Middle frontal gyrus (tissue), 1 donor: ENCODE results near the gene GCN1.

Experiments used
- DNase-seq: peaks from one replicate; pipeline ENCODE4 v3.0.0-alpha.2; 2015; ENCODE audit warnings: low spot score; ENCODE audit errors: extremely low spot score

Gene GCN1

DNA sequence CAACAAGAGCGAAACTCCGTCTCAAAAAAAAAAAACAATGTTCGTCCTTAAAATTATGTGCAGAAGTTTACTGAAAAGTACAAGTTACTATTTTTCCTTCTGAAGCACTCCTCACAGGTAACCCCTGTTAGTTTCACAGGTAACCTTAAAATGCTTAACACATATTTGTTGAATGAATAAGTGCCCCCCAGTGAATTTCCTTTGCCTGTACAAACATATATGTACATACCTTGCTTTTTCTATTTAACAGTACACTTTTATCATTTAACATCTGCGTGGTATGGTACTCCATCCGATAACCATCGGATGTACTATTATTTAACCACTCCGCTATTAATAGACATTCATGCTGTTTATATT is 76.6 kb downstream of the GCN1 start:
- DNase-seq, result no peak

DNA sequence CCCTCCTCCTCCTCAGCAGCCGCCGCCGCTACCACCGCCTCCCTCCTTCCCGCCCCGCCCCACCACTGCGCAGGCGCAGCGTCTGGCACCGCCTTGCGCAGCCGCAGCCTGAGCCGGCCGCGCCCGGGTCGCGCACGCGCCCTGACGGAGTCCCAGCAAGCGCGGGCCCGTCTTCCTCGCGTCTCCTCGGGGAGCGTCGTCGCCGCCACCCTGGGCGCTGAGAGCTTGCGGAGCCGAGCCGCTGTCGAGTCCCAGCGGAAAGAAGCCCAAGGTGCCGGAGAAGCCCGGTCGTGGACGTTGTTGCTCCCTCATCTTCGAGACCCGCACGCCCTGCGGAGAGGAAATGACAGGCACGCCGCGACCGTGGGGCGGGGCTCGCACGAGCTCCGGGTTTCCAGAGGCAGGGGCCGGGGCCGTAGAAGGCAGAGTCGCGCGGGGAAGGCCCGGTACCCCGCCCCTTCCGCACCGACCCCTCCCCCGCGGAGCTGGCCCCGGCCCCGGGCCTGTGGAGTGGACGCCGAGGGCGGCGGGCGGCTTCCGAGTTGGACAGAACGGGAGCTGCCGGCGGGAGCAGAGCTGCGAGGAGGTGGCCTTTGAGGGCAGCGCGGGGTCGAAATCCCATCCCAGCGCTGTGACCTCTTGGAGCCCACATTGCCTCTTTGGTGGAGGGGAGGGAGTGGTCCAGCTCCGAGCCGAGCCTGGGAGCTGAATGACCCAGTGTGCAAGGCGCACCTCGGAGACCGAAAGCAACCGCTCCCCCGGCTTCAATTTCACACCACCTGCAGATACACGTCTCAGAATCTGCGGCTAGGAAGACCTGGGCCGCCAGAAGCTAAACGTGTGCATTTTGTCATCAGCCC is 77.5 kb downstream of the GCN1 start:
- peak; percentile 76 for DNase-seq

DNA sequence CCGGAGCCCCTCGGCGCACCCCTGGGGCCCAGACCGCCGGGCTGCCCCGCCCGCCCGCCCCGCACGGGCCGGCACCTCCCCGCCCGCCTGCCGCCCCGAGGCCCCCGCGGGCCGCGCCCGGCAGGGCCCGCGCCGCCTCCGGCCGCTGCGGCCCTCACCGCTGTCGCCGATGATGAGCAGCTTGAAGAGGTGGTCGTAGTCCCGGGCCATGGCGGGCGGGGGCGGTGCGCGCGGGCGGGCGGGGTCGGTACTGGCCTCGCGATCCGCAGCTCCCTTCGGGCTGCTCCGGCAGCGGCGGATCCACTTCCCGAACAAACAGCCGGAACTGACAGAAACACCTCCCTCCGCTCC is 78.1 kb downstream of the GCN1 start, which contains the start of gene RAB35:
Gene RAB35 (minus strand): TSS at position 313 of the 351 bp plus-strand sequence. CDS start 103 bp downstream, at position 210.
- no peak for DNase-seq

DNA sequence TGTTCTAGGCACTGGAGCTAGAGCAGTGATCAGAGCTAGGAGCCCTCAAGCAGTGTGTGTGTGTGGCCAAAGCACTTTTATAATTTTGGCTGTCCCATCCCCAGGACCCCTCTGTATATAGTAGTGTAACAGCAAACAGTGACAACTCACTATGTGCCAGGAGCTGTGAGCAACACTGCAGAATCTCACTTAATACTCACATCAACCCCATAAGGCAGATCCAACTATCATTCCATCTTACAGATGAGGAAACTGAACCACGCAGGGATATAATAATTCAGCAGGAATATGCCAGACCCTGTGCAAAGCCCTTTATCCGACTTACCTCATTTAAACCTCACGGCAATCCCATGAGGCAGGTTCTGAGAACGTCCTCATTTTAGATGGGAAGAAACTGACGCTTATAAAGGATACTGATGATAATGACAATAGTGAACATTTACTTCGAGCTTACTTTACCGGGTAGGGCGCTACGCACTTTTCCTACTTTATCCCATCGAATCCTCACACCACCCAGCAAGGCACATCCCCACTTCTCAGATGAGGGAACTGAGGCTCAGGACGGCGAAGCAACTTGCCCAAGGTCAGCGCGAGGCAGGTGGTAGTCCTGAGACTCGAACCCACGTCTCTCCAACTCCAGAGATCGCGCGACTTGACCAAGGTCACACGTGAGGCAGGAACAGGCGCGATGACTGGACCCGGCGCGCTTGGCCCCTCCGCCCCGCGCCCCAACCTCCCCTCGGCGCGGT is 78.6 kb downstream of the GCN1 start:
- no peak for DNase-seq

DNA sequence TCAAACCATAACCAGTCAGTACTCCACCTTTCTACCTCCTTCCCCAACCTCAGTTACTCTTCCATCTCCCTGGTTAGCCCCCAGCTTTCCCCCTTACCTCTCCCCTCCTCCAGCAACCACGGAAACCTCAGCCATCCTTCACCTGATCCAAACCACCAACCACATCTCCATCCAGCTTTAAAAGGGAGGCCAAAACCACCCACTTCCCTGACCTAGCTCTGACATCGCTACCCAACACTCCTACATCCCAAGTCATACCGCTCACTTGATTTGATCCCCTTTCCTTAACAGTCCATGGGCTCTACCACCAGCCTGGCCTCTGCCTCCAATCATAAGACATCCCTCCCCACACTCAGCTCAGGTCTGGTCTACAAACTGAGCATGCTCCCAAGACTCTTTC is 79.4 kb downstream of the GCN1 start:
- no peak for DNase-seq

DNA sequence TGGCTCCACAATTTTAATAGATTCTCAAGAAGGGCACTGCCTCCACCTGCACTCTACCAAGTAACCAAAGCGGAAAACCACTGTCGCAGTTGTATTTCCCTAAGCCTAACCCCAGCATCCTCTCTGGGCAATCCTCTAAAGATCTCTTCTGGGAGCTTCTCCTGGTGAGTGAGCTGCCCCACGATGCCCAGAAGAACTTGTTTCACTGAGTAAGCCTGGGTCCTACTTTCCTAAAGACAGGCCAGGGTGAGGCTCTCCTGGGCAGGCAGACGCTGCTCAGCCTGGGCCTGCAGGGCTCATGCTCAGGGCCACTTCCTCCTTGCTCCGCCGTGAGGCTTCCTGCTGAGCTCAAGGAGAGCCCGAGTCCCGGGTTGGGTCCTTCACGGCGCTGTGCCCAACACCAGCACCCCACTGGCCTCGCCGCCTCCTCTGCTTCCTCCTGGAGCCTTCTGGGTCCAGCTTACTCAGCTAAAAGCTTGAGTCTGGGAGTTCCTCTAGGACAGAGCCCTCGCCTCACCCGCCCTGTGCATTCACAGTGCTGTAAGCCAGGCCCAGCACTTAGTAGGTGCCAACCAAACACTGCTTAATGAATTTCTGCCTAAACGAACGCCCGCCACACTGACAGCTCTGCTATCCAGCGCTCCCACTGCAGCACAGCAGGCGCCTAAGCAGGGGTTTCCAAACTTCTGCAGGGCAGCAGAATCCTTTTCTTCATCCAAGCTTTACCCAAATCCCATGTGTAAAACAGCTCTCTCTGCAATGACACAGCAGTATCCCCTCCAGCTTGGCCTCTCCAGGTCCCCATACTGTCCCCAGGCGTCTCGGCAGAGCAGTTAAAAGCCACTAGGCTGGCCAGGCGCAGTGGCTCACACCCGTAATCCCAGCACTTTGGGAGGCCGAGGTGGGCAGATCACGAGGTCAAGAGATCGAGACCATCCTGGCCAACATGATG is 83.7 kb downstream of the GCN1 start:
- no peak for DNase-seq

DNA sequence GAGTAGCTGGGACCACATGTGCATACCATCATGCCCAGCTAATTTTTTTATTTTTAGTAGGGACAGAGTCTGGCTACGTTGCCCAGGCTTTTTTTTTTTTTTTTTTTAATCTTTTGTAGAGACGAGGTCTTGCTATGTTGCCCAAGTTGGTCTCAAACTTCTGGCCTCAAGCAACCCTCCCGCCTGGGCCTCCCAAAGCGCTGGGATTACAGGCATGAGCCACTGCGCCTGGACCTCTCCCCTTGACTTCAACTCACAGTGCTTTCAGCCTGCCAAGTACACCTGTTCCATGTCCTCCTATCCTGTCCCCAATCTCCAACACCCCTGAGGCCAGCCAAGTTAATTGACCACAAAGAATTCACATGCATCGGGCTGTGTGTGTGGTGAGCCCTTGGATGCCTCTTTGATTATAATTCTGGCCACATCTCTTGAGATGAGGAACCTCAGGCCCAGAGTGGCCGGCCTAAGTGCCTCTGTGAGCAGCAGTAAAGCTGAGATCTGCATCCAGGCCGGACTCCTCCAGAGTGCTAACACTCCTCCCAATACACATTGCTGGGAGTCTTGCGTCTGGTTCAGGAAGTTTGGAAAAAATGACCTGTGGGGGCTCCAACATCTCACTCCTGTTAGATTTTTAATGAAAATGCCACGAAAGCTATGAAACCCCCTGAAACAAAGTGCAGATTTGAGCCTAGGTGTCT is 84.8 kb downstream of the GCN1 start:
- DNase-seq, result no peak

DNA sequence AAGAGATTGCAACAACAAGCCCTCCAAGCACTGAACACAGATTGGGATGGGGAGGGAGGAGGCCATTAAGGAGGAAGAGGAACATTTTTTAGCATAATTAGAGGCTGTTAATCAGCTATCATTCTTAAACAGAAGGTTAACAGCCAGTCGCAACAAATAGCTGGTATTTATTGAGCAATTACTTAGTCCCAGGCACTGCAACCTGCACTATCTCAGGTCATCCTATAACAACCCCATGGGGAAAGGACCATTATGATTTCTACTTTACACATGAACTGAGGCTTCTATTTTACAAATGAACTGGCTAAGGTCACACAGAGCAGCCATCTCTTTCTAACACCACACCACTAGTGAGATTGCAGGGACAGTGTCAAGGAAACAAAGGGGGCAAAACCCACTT is 88.4 kb downstream of the GCN1 start:
- DNase-seq, result no peak

DNA sequence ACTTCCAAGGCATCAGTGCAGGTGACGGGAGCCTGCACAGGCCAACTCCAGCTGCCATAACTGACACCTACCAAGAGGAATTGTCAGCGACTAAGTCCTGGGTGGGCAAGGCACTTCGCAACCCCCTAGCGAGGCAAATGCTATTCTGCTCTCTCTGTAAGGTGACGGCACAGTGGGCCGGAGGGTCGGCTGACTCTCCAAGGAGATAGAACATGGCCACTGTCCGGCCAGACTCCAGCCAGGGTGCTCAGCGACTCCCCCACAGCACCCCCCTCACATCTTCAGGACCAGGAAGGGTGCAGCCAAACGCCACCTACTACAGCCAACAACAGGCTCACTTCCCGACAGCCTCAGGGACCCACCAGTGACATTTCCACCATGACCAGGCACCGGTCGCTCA is 91.1 kb downstream of the GCN1 start:
- DNase-seq, result no peak

DNA sequence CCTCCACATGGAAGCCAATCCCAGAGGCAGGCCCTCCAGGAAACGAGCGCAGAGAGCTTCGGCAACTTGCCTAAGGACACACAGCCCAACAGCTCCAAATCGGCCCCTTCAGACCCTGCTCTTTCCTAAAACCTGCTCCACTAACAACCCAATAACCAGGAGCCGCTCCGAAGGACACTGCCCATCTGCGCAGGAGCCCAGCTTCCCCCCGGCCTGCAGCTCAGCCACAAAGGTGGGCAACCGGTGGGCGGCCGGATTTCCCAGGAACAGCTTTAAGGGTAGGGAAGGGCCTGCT is 91.5 kb downstream of the GCN1 start:
- no peak for DNase-seq

DNA sequence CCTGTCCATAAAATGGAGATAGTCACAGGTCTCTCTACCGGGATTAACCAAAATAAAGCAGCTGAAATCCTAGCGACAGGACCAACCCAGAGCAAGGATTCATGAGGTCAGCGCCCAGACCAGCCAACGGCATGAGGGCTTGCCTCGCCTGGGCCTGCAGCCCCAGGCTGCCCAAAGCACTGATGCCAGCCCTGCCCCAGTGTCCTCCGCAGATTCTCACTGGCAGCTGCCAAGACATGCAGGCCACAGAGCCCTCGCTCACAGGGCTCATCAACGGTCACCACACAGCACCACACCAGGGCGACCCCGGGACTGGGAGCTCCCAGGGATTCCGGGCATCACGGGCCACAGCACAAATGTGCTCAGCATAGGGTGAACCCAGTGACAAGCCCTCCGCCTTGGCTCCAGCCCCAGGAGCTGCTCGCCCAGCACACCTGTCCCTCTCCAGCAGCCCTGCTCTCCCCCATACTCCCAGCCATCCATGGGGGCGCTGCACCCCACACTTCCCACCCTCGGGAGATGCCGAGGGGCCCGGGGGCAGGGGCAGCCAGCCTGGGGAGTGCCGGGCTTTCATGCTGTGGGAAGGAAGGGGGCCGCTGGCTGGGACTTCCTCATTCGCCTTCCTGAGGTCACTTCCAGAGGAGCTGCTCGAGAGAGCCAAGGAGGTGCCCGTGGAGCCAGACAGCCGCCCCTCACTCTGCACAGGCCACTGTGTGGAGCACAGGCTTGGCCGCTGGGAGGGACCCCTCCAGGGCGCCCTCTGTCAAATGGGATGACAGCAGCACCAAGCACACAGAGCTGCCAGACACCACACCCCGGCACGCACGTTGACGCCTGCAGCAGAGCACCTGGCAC is 92.1 kb downstream of the GCN1 start:
- DNase-seq, result no peak

DNA sequence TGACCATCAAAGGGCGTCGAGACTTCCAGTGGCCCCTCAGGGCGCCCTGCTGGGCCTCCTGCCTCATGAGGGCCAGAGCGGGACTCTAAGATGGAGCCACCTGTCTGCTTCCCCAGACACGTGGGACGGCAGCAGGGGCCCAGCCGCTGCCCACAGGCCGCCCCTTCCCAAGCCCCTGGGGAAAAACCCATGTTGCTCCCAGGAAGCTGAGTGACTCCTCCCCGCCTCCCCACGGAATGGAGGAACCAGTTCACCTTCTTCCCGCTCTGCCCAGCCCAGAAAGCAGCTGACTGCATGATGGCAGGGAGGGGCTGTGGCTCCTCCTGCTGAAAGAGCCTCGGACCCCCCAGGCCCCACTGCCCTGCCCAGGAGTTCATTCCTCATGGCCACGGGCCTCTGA is 92.9 kb downstream of the GCN1 start:
- no peak for DNase-seq

DNA sequence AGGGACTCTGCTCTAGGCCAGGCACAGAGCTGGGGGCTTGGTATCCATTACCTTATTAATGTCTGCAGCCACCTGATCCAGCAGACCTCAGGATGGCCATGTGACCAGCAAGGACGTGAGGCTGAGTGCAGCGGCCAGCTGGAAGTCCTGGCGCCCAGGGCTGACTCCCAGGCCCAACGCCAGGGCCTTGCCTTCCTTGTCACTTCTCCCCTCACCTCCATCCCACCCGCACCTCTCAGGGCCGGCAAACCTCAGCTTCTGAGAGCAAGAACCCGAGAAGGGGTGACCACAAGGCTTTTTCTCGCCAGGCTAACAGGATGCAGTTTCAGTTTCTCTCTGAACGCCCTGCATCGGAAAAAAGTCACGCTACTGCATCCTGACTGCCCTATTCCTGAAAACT is 93.3 kb downstream of the GCN1 start:
- no peak for DNase-seq

DNA sequence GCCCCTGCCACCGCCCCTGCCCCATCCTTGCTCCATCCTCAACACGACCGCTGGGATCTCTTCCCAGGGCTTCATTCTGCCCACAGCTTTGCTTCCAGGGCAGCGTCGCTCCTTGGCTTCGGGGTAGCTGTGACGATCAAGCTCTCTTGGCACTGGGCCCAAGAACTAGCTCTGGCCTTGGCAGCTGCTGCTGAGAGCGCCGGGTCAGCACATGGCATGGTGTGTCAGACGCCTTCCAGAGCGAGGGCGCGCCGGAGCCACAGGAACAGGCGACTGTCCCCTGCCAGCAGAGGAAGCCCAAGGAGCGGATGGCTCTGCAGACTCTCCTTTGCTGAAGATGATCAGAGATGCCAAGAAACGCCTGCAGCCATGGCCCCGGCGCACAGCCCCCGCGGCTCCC is 93.9 kb downstream of the GCN1 start:
- DNase-seq, result peak; percentile 61

DNA sequence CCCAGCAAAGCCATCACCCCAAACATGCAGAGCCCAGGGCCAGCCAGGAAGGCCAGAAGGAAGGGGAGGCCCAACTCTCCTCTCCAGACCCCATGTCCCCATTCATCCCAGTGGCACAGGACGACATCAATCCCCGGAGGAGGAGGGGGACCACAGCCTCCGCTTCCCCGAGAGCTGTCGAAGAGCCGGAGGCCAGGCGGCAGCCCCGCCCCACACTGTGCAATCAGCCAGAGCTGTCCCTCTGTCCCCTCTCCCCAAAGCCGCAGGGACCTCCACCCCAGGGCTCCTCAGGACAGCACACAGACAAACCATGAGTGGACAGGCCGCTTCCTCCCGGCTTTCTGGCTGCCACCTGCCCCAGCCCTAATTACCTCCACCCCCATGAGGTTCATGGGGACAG is 94.8 kb downstream of the GCN1 start:
- DNase-seq, result no peak

DNA sequence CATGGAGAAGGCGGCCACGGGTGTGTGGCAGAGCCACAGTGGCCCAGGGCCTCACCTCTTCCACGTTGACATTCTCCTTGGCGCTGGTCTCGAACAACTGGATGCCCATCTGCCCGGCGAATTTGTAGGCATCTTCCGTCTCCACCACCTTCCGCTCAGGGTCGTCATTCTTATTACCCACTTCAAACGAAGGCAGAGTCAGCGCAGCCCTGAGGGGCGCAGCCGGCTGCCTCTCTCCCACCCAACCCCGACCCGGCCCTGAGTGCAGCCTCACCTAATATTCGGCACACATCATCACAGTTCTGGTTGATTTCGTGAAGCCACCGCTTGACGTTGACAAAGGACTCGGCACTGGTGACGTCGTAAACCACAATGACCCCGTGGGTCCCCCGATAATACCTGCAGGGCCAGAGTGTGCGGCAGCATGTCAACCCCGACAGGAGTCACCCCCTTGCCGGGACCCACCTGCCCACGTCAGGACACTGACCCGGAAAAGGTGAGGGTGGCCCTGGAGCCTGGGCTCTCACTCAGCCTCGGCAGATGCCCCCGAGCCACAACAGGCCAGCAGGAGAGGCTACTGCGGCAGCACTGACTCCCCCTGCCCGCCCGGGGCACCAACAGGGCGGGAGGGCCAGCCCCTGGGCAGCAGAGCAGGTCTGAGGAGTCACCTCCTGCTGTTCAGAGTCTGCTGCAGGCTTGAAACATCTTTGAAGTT is 95.6 kb downstream of the GCN1 start:
- DNase-seq, result no peak

DNA sequence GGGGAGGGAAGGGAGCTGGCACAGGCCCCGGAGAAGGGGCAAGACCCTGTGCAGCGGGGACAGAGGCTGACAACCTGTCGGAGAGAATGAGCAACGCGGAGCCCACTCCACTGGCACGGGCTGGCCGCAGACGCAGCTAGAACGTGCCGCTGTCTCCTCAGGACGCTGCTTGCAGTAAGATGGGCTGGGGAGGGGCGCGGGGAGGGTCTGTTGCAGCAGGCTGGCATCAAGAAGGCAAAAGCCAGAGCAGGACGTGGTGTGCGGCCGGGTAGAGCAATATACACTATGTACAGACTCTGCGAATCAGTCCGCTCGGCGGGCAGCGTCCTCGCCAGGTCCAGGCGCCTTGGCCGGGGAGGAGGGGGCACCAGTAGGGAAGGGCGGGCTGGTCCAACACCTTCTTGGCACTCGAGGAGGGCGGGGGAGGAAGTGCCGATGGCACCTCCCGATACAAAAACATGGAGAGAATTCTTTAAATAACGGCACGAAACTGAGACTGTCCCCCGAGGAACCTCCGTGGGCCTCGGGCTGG is 97.8 kb downstream of the GCN1 start:
- DNase-seq, result no peak

DNA sequence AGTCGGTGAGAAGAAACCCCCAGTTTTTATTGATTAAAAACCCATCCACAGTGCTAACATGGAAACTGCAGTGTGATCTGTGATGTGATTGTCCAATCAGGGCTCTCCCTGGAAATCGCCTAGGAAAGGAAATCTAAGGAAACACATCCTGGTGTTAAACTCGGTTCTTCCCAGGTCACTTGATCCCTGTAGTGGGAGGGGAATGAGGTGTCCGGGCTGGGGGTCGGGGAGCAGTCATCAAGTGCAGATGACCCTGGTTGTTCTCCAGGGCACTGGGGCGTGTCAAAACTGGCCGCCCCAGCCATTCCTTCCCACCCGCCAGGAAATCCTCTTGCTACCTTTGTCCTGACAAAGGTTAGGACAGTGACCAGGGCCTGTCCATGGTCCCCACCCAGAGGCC is 98.8 kb downstream of the GCN1 start:
- no peak for DNase-seq

DNA sequence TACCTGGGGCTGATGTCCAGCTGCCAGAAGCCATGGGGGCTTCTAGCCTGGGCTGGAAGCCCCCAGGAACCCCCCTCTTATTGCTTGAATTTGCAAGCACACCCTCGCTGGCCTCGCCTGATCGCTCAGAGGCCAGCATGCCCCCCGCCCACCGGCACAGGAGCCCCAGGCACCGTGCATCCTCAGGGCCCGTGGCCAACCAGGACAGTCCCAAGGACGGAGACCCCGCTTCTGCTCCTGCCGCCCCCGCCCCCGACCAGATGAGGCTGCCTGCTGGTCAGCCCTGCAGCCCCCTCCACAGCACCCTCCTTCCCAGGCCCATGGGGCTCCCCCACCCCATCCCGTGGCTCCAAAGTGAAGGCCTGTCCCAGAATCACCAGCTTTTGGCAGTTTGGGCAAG is 99.2 kb downstream of the GCN1 start:
- no peak for DNase-seq

DNA sequence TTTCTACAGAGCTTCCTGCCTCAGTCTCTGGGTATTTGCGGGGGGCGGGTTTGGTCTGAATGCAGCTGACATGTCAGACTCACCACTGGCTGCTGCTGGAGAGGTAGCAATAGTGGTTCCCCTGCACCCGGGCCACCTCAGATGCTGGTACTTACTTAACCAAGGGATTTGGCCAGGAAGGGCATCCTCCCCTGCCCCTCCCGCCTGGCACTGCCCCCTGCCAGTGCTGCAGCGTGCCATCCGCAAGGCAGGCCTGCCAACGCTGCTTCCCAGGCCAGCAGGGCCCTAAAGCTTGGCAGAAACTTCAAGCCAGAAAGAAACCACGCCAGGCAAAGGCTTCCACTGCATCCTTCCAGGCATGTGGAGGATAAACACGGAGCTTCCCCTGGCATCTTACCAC is 100.0 kb downstream of the GCN1 start:
- DNase-seq, result no peak
